D721Med (cell line): Measurements from ENCODE around the gene KDF1.

Source experiments
- DNase-seq: peaks from one replicate; pipeline ENCODE4 v3.0.0; 2011; ENCODE audit warnings: low spot score; ENCODE audit not compliant: insufficient read length
- FAIRE-seq: peaks from 2 replicates; lab custom pipeline; 2011; peaks lifted over from hg19 to GRCh38; lab: Jason Lieb, UNC
- TF ChIP-seq, protein P1 (sequence below): IDR thresholded peaks from 2 replicates; pipeline ENCODE4 v1.5.1; 2012; ENCODE audit warnings: mild to moderate bottlenecking, control low read depth; ENCODE audit not compliant: insufficient read depth; ENCODE audit errors: missing control alignments

Gene KDF1

DNA sequence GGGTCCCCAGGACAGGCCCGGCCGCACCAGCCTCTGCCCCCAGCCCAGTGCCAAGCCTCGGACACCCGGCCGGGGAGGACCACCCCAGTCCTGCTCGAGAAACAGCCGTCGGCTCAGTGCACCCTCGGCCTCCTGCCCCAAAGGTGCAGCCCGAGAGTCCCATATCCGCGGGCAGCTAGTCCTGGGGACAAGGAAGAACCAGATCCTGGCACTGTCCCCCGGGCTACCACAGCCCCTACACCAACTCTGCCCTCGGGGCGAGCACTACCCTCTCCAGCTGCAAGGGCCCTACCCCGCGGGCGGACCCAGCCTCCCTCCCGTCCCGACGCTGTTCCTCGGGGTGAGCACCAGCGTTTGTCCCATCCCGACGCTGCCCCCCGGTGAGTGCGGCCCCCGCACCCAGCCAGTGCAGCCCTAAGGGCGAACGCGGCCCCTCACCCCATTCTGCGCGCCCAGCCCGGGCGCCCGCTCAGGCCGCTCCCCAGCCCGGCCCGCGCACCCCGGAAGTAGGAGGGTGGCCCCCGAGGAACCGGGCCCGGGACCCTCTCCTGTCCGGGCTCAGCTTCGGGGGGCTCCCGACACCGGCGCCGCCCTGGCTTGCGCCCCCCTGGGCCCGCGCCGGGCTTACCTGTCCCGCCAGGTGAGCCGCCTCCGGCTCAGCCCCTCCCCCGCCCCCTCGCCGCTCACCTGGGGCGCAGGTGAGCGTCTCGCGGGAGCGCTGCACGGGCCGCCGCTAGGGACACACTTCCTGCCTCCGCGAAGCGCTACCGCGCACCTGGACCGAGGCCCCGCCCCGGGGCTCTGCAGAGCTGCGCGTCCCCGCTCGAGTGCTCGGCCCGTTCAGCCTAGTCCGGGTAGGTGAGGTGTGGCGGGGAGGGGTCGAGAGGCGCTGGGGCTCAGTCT is at the start of gene KDF1:
Gene KDF1, minus strand, starts transcription at position 747 of the 903 bp plus-strand sequence. CDS start 8,088 bp downstream, outside the sequence.
- TF ChIP-seq, protein P1, sequence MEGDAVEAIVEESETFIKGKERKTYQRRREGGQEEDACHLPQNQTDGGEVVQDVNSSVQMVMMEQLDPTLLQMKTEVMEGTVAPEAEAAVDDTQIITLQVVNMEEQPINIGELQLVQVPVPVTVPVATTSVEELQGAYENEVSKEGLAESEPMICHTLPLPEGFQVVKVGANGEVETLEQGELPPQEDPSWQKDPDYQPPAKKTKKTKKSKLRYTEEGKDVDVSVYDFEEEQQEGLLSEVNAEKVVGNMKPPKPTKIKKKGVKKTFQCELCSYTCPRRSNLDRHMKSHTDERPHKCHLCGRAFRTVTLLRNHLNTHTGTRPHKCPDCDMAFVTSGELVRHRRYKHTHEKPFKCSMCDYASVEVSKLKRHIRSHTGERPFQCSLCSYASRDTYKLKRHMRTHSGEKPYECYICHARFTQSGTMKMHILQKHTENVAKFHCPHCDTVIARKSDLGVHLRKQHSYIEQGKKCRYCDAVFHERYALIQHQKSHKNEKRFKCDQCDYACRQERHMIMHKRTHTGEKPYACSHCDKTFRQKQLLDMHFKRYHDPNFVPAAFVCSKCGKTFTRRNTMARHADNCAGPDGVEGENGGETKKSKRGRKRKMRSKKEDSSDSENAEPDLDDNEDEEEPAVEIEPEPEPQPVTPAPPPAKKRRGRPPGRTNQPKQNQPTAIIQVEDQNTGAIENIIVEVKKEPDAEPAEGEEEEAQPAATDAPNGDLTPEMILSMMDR, result no peak
- DNase-seq (no peak), FAIRE-seq (no peak)

DNA sequence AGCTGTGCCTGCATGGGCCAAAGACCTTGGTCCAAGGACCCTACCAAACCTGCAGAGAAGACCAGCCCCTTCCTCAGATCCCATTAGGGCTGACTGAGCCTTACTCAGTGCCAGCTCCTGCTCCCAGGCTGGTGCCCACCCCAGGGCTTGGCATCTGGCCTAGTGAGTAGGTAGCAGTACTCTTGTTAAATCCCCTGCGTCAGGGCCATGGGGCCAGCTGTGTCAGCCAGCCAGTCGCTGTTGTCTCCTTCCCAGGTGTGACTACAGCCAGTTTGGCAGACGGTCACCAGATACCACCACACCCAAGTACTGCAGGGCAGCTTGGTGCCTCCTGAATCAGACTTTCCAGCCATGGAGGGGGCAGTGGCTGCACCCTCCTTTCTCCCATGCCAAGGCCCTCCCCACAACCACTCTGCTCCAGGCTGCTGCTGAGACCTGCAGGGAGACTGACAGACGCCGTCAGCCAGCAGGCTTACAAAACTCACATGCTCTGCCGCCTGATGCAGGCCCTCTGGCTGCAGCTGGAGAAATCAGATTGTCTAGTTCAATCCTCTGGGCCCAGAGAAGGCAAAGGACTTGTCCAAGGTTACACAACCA is 49.4 kb upstream of the KDF1 start:
- TF ChIP-seq, protein P1, result no peak
- FAIRE-seq (no peak), DNase-seq (no peak)

DNA sequence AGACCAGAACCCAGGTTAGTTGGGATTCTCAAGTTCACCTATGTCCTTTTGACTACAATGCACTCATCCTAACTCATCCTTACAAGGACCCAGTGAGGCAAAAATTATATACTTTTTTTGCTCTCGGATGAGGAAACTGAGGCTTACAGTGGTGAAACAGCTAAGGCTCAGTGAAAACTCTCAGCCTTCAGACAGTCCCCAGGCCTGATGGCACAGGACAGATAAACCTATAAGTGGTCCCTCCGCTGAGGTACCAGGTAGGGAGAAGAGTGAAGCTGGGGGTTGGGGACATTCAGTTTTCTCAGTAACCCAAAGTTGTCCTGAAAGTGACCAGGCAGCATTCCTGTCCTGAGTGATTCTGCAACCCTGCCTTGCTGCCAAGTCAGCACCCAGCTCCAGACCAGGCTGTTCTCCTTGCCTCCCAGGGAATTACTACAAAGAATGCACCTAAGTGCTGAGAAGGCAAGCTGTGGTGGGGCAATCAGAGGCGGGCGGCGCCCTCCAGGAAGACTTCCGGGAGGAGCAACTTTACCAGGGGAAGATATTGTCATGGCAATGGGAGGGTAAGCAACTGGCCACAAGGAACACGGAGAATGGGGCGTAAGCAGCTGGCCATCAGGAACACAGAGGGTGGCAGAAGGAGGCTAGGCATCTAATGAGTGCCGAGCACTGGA is 47.8 kb upstream of the KDF1 start:
- no peak for DNase-seq
- FAIRE-seq, result no peak
- TF ChIP-seq, protein P1, result no peak

- no peak for FAIRE-seq
- TF ChIP-seq, protein P1, result no peak
- no peak for DNase-seq
Observed at GRCh38 chr1:27006683-27007082, 46.4 kb upstream of the KDF1 start.

- FAIRE-seq (no peak), DNase-seq (no peak)
- TF ChIP-seq, protein P1, result no peak
Observed at GRCh38 chr1:27005648-27006496, 45.6 kb upstream of the KDF1 start.

DNA sequence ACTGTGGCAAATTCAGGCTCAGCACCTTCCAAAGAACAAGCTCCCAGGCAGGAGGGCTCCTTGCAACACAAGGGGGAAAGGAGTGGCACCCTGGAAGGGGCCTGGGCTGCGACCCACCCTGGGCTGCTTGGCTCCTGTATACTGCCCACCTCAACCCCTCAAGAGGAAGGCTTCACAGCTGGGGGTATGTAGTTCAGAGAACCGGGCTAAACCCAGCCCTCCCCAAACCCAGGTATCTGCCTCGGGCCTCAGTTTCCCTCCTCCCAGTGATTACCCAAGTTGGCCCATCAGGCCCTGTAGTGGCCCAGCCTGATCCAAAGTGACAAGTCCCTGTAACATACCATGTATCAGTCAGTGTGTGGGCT is 44.9 kb upstream of the KDF1 start:
- DNase-seq, result no peak
- FAIRE-seq, result no peak
- TF ChIP-seq, protein P1, result no peak
